GM19467 (cell line): ENCODE data around the gene TOX3.

Experiments used
- ATAC-seq: cut with Tn5 transposase; IDR thresholded peaks from one replicate; pipeline ENCODE4 v1.9.1; 2021; ENCODE audit warnings: mild to moderate bottlenecking, moderate library complexity; ENCODE audit not compliant: unreplicated experiment

TOX3 gene

GRCh38 chr16:52539191-52539590 lies 7.8 kb downstream of the TOX3 start:
- no peak for ATAC-seq

GRCh38 chr16:52538511-52538910 lies 8.4 kb downstream of the TOX3 start:
- no peak for ATAC-seq

- no peak for ATAC-seq
Observed at GRCh38 chr16:52537516-52537915, 9.4 kb downstream of the TOX3 start.

- ATAC-seq, result no peak
Observed at GRCh38 chr16:52535076-52535475, 11.9 kb downstream of the TOX3 start.

GRCh38 chr16:52533296-52533695 lies 13.6 kb downstream of the TOX3 start:
- ATAC-seq, result no peak

GRCh38 chr16:52532384-52532783 lies 14.6 kb downstream of the TOX3 start:
- no peak for ATAC-seq

GRCh38 chr16:52529226-52529625 lies 17.7 kb downstream of the TOX3 start:
- ATAC-seq, result no peak

GRCh38 chr16:52528393-52529065 lies 18.4 kb downstream of the TOX3 start:
- ATAC-seq, result no peak

- no peak for ATAC-seq
Observed at GRCh38 chr16:52526830-52527229, 20.1 kb downstream of the TOX3 start.

GRCh38 chr16:52526116-52526828 lies 20.7 kb downstream of the TOX3 start:
- no peak for ATAC-seq

- ATAC-seq, result no peak
Observed at GRCh38 chr16:52521570-52521969, 25.4 kb downstream of the TOX3 start.

- no peak for ATAC-seq
Observed at GRCh38 chr16:52518884-52519283, 28.1 kb downstream of the TOX3 start.

GRCh38 chr16:52515068-52515671 lies 31.8 kb downstream of the TOX3 start:
- no peak for ATAC-seq

- ATAC-seq, result no peak
Observed at GRCh38 chr16:52512297-52512987, 34.5 kb downstream of the TOX3 start.

GRCh38 chr16:52501746-52502145 lies 45.2 kb downstream of the TOX3 start:
- no peak for ATAC-seq

- no peak for ATAC-seq
Observed at GRCh38 chr16:52500963-52501362, 46.0 kb downstream of the TOX3 start.

GRCh38 chr16:52499060-52499440 lies 47.9 kb downstream of the TOX3 start:
- ATAC-seq, result no peak

- no peak for ATAC-seq
Observed at GRCh38 chr16:52498328-52499059, 48.4 kb downstream of the TOX3 start.

- ATAC-seq, result no peak
Observed at GRCh38 chr16:52497067-52497816, 49.7 kb downstream of the TOX3 start.
